K562 (cell line): Measurements from ENCODE around the gene RNF213. TPM values are rescaled to one million over a fixed set of nuclear protein-coding genes. Genes with fewer than 3 reads are reported as not detected.

Source experiments
- ATAC-seq: fragments of 200-7000 bp; cut with Tn5 transposase; 3 replicates; pipeline ENCODE4 v1.9.1; 2020; ENCODE audit warnings: moderate library complexity
- BruUV-seq: library from RNA; stranded (reverse); fragments of 400-500 nt; replicated peaks from 2 replicates; lab custom pipeline; 2021; lab: Mats Ljungman, UMichigan
- CTCF ChIA-PET: fragments of 300-600 bp; formaldehyde crosslinking; extraction: SDS; loops from one replicate; lab custom pipeline; 2021; ENCODE audit warnings: low intra/inter-chr PET ratio; lab: Yijun Ruan, JAX
- POLR2A ChIA-PET: fragments of 300-600, 350-650 bp; sonication (Branson Sonifier 250); formaldehyde crosslinking; extraction: SDS; loops from one replicate; lab custom pipeline; 2021; ENCODE audit warnings: antibody characterized with exemption, inconsistent platforms; lab: Yijun Ruan, JAX
- DNase-seq, 4 experiments: peaks; one replicate each; pipeline versions ENCODE4 v3.0.0 to v3.0.0-alpha.2; 2011 to 2018; ENCODE audit warnings: low spot score in 3 of 4, mixed read lengths in 3 of 4; ENCODE audit errors: extremely low read depth in 1 of 4
- FAIRE-seq: peaks from 2 replicates; lab custom pipeline; 2011; peaks lifted over from hg19 to GRCh38; lab: Jason Lieb, UNC
- H2AFZ ChIP-seq: 2 replicates; pipeline ENCODE4 v1.6.0; 2011; ENCODE audit warnings: low read depth, low read length, control low read depth, inconsistent platforms
- H3K27ac ChIP-seq: fragments of 200-600 bp; 3 replicates; pipeline ENCODE4 v1.8.0; 2011; ENCODE audit warnings: low read depth, mild to moderate bottlenecking, control low read depth, inconsistent platforms, low read length, moderate library complexity, mixed read lengths; ENCODE audit errors: extremely low read depth
- H3K27me3 ChIP-seq, 2 experiments: fragments of 300-600 bp in 1 of 2; 2 replicates in 1 of 2; 3 replicates in 1 of 2; pipeline versions ENCODE4 v1.6.0 to v1.8.0; 2011; ENCODE audit warnings: inconsistent platforms in 2 of 2, low read length in 2 of 2, mild to moderate bottlenecking in 1 of 2, mixed read lengths in 1 of 2, moderate library complexity in 1 of 2; ENCODE audit not compliant: control insufficient read depth in 2 of 2, insufficient read depth in 2 of 2
- H3K36me3 ChIP-seq: fragments of 300-600 bp; 3 replicates; pipeline ENCODE4 v1.8.0; 2011; ENCODE audit warnings: mild to moderate bottlenecking, low read length, inconsistent platforms; ENCODE audit not compliant: control insufficient read depth, insufficient read depth
- H3K4me1 ChIP-seq, 2 experiments: fragments of 200-600 bp in 1 of 2; replicated peaks in 1 of 2; 2 replicates in 1 of 2; 3 replicates in 1 of 2; pipeline versions ENCODE4 v1.5.1 to v1.8.0; 2011; ENCODE audit warnings: inconsistent platforms in 2 of 2, low read length in 2 of 2, mild to moderate bottlenecking in 1 of 2, mixed read lengths in 1 of 2, moderate library complexity in 1 of 2; ENCODE audit not compliant: control insufficient read depth in 2 of 2, insufficient read depth in 2 of 2
- H3K4me2 ChIP-seq: 2 replicates; pipeline ENCODE4 v1.6.1; 2011; ENCODE audit warnings: low read length, control low read depth, inconsistent platforms, mixed read lengths; ENCODE audit not compliant: insufficient read depth
- H3K4me3 ChIP-seq: fragments of 200-600 bp; sonication (generic), shearing (Covaris generic); 2 replicates; pipeline ENCODE4 v1.5.1; 2016; ENCODE audit warnings: control low read depth, inconsistent platforms
- H3K79me2 ChIP-seq: fragments of 200-600 bp; 3 replicates; pipeline ENCODE4 v1.8.0; 2011; ENCODE audit warnings: low read length, inconsistent platforms; ENCODE audit not compliant: control insufficient read depth, insufficient read depth
- H3K9ac ChIP-seq, 2 experiments: 2 replicates each; pipeline versions ENCODE4 v1.6.0 to v1.6.1; 2011; ENCODE audit warnings: low read depth in 2 of 2, low read length in 2 of 2, control low read depth in 1 of 2, inconsistent platforms in 1 of 2, mild to moderate bottlenecking in 1 of 2, mixed read lengths in 1 of 2; ENCODE audit not compliant: insufficient read depth in 1 of 2
- H3K9me1 ChIP-seq: one replicate; pipeline ENCODE4 v1.6.0; 2011; ENCODE audit warnings: inconsistent platforms, mild to moderate bottlenecking, low read length, moderate library complexity; ENCODE audit not compliant: control insufficient read depth, insufficient read depth
- H3K9me3 ChIP-seq: replicated peaks from 2 replicates; pipeline ENCODE4 v1.5.1; 2011; ENCODE audit warnings: low read depth, low read length, inconsistent platforms; ENCODE audit not compliant: control insufficient read depth, insufficient read depth
- H4K20me1 ChIP-seq: replicated peaks from 2 replicates; pipeline ENCODE4 v1.6.1; 2011; ENCODE audit warnings: low read length, inconsistent platforms, mixed read lengths; ENCODE audit not compliant: control insufficient read depth, insufficient read depth
- ILF3 ChIP-seq: fragments of 450-650 bp; IDR thresholded peaks from 2 replicates; pipeline ENCODE4 v1.6.1; 2018; ENCODE audit warnings: antibody characterized with exemption, mild to moderate bottlenecking, moderate library complexity, borderline replicate concordance
- RFX7 ChIP-seq: fragments of 250-450 bp; sonication (Bioruptor Pico); IDR thresholded peaks from 2 replicates; pipeline ENCODE4 v1.5.1; 2021; ENCODE audit warnings: mild to moderate bottlenecking
- SMAD2 ChIP-seq: fragments of 150-350 bp; IDR thresholded peaks from 2 replicates; pipeline ENCODE4 v1.6.1; 2014; ENCODE audit warnings: low read depth, mild to moderate bottlenecking, low read length
- WHSC1 ChIP-seq: IDR thresholded peaks from one replicate; pipeline ENCODE4 v1.6.1; 2012; ENCODE audit warnings: low read length, control low read depth, inconsistent platforms
- ZNF212 ChIP-seq: fragments of 450-650 bp; formaldehyde crosslinking; IDR thresholded peaks from 2 replicates; pipeline ENCODE4 v1.4.0; 2020; ENCODE audit warnings: mild to moderate bottlenecking
- WGBS: fragments of 100-300 bp; shearing (Covaris generic); methylation state at CpG from one replicate; pipeline ENCODE4 v1.1.6; 2016; ENCODE audit warnings: low coverage, mixed read lengths; ENCODE audit not compliant: insufficient coverage; ENCODE audit errors: missing lambda C conversion rate; 5-methylcytosine and 5-hydroxymethylcytosine counted together
- in situ Hi-C: fragments of 300-500 bp; cut with MboI; formaldehyde crosslinking; loops from 4 replicates; pipeline ENCODE4 v1.15.0; 2018; ENCODE audit warnings: inconsistent platforms, mixed read lengths
- intact Hi-C: fragments of 100-400 bp; cut with micrococcal nuclease; formaldehyde crosslinking; loops from 2 replicates; pipeline ENCODE4 v1.14.2; 2022
- polyA plus RNA-seq, 8 experiments: library from polyadenylated mRNA; depleted of rRNA in 4 of 8; stranded (reverse) in 5 of 8; unstranded in 3 of 8; fragments of >200 nt; fragmentation: Nextera tagmentation in 2 of 8; fragmentation: Illumina TruSeq in 1 of 8; extraction: Ambion mirVana in 2 of 8; extraction: Trizol in 1 of 8; gene quantifications; 2 replicates each; pipeline versions ENCODE4 v1.2.1 to v1.2.3, GENCODE V29; 2011 to 2014; ENCODE audit warnings: inconsistent platforms in 1 of 8, missing spikeins in 1 of 8
- total RNA-seq, 7 experiments: library from RNA; depleted of rRNA in 6 of 7; stranded (reverse); fragments of >200 nt in 6 of 7; fragmentation: Illumina TruSeq in 2 of 7; extraction: Trizol in 2 of 7; gene quantifications; 2 replicates each; pipeline versions ENCODE4 v1.2.1 to v1.2.3, GENCODE V29; 2011 to 2021; ENCODE audit warnings: low replicate concordance in 1 of 7
- TF ChIP-seq, protein P1 (sequence below): fragments of 250-450 bp; sonication (Bioruptor Pico); IDR thresholded peaks from 2 replicates; pipeline ENCODE4 v1.8.0; 2022; ENCODE audit warnings: inconsistent platforms, mild to moderate bottlenecking, moderate library complexity, borderline replicate concordance

The RNF213 gene
- total and polyA plus RNA-seq, 9 of the 15 experiments (the other 6 are each of a cell fraction or from before 2014, with no cell fraction given), result 5.3 to 33.6 (median 17.9) TPM

DNA sequence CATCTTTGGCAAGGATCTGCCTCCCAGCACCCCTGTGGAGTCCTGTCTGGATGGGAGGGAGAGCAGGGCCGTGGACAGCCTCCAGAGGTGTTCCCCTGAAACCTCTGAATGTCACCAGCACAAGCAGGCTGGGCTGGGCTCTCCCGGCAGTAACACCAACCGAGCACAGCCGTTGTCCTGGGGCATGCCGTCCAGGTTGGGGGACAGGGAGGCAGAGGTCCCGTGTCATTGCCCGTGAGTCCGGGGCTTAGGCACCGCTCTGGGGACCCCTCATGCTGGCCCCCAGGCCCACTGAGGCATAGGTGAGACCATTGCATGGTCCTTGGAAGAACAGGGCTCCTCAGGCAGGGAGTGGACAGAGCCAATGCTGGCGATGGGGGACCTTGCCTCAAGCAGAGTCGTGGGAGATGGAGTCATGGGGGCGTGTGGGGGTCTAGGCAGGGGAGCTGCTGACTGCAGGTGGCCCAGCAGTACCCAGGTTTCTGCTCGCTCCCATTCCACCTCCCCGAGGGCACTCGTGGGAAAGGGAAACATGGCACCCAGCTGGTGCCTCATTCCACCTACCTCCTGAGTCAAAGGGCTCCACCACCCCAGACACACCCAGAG is 171.8 kb downstream of the RNF213 start:
- 1% methylated on average over 15 of the region's 15 CpGs for WGBS
- CTCF ChIA-PET, result no interaction called here
- intact Hi-C loops, result no loop called here

More for the DNA sequence above, 171.8 kb downstream of the RNF213 start:
- H3K4me1 ChIP-seq, result peaks cover 0 to 34% of the 10 kb centered on the region in 2 experiments; a peak in 2 of 5 replicates
- H3K9me3 ChIP-seq, result no peaks in the 10 kb centered on the region; the same call in 1 of the 2 replicates
- no peak overlapping the region for H3K4me3 ChIP-seq
- H3K9ac ChIP-seq, result no peak overlapping the region
- peaks cover 25% of the 10 kb centered on the region for H4K20me1 ChIP-seq
- H3K79me2 ChIP-seq, result no peaks in the 10 kb centered on the region
- POLR2A ChIA-PET, result interaction anchor here (0.6 to 1.2 kb wide), 2 partner anchors 22 to 634 kb away, joined by 3 to 4 read pairs; no protein-coding TSS in a partner anchor
- DNase-seq (no peak), ATAC-seq (no peak), FAIRE-seq (no peak)
- H3K9me1 ChIP-seq, result no peaks in the 10 kb centered on the region
- no peaks in the 10 kb centered on the region for H3K36me3 ChIP-seq
- in situ Hi-C loops, result no loop called here
- TF ChIP-seq RFX7 (CRISPR knock-in tag) (no peak), SMAD2 (no peak), ILF3 (no peak), WHSC1 (no peak), ZNF212 (CRISPR knock-in tag) (no peak)
- TF ChIP-seq, protein P1, sequence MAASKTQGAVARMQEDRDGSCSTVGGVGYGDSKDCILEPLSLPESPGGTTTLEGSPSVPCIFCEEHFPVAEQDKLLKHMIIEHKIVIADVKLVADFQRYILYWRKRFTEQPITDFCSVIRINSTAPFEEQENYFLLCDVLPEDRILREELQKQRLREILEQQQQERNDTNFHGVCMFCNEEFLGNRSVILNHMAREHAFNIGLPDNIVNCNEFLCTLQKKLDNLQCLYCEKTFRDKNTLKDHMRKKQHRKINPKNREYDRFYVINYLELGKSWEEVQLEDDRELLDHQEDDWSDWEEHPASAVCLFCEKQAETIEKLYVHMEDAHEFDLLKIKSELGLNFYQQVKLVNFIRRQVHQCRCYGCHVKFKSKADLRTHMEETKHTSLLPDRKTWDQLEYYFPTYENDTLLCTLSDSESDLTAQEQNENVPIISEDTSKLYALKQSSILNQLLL (CRISPR knock-in tag), result no peak
- no peak overlapping the region for H2AFZ ChIP-seq
- no peak overlapping the region for H3K27ac ChIP-seq
- no TSS peak for BruUV-seq
- no peak overlapping the region for H3K4me2 ChIP-seq
- H3K27me3 ChIP-seq, result peaks cover 26 to 77% of the 10 kb centered on the region in 2 experiments; a peak in 3 of 5 replicates
